Panc1 (cell line): Measurements from ENCODE around the gene STARD8.

ENCODE experiments used
- POLR2AphosphoS5 ChIP-seq: IDR thresholded peaks from 2 replicates; pipeline ENCODE4 v1.6.1; 2012; ENCODE audit warnings: mild to moderate bottlenecking, low read depth, low read length, moderate library complexity
- SIN3A ChIP-seq: IDR thresholded peaks from 2 replicates; pipeline ENCODE4 v1.6.1; 2012; ENCODE audit warnings: low read depth, mild to moderate bottlenecking, low read length, moderate library complexity, borderline replicate concordance; ENCODE audit not compliant: insufficient read depth
- TF ChIP-seq, protein P1 (sequence below): fragments of 450-650 bp; IDR thresholded peaks from 2 replicates; pipeline ENCODE4 v1.5.1; 2017; ENCODE audit warnings: mild to moderate bottlenecking

DNA sequence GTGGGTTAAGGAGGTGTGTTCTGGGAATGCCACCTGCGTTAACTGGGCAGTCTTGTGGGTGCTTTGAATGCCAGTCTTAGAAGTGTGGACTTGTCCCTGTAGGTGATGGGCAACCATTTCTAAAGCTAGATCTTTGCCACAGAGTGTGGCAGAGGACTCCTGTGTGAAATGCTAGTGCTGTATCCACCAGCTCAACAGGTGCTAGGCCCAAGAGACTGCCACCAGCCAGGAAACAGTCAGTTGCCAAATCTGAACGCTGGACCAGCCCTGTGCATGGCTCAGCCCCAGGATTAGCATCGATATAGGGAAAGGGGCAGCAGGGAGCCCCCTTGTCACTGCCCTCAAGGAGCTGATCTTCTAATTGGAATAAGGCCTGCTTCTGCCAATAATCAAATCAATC is 35.3 kb downstream of the STARD8 start:
- TF ChIP-seq, protein P1, sequence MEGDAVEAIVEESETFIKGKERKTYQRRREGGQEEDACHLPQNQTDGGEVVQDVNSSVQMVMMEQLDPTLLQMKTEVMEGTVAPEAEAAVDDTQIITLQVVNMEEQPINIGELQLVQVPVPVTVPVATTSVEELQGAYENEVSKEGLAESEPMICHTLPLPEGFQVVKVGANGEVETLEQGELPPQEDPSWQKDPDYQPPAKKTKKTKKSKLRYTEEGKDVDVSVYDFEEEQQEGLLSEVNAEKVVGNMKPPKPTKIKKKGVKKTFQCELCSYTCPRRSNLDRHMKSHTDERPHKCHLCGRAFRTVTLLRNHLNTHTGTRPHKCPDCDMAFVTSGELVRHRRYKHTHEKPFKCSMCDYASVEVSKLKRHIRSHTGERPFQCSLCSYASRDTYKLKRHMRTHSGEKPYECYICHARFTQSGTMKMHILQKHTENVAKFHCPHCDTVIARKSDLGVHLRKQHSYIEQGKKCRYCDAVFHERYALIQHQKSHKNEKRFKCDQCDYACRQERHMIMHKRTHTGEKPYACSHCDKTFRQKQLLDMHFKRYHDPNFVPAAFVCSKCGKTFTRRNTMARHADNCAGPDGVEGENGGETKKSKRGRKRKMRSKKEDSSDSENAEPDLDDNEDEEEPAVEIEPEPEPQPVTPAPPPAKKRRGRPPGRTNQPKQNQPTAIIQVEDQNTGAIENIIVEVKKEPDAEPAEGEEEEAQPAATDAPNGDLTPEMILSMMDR = no peak
- no peak for TF ChIP-seq POLR2AphosphoS5
- no peak for TF ChIP-seq SIN3A
